Esophagus squamous epithelium (tissue), 4 donors: ENCODE data around the gene CDK2.
A peak's percentile ranks its signal among the peaks of the same experiment; 100 is the strongest.

Experiments
- POLR2A ChIP-seq, 4 donors: fragments of 450-650 bp; IDR thresholded peaks; one replicate each; pipeline ENCODE4 v1.6.1; 2017; ENCODE audit warnings: antibody characterized with exemption in 4 of 4, mild to moderate bottlenecking in 4 of 4, moderate library complexity in 3 of 4
- TF ChIP-seq, protein P1 (sequence below), 6 experiments: fragments of 450-650 bp in 4 of 6; fragments of 200-600 bp in 2 of 6; sonication (generic) in 2 of 6; IDR thresholded peaks; one replicate each; pipeline ENCODE4 v1.5.1; 2016 to 2019; ENCODE audit warnings: antibody characterized with exemption in 6 of 6, mild to moderate bottlenecking in 4 of 6, moderate library complexity in 4 of 6

DNA sequence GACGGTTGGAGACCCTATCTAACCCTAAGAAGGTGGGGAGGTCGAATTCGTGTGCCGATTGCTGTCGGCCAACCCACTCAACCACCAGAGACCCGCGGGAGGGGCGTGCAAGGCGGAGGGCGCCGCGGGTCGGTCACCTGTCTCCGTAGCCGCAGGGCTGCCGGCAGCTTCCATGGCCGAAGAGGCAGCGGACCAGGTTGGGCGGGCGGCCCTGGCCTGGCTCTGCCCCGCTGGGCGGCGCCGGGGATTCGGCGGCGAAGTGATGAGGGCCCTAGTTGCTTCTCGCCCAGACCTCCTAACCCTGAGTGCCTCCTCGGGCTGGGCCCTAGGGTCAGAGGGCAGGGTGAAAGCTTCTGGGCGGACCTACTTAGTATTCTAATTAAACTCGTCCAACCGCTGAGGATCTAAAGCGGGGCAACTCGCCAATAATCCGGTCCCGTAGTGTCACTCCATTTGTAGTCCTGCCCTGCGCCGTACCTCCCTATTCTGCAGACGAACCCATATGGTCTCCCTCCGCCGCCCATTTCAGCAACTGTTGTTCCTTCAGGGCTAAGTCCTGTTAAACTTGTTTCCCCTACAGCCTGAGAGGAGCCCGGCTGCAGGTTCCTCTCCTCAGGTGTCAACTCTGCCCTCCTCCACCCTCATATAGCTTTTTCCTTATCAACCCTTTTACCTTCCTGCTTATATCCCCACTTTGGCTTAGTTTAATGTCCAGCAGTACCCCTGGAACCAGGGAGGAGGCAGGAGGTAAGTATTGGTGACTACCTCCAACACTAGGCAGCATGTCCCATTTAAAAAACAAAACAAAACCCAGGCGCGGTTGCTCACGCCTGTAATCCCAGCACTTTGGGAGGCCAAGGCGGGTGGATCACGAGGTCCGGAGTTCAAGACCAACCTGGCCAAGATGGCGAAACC lies 38.8 kb upstream of the CDK2 start, which contains the start of gene PYM1:
- TF ChIP-seq, protein P1, sequence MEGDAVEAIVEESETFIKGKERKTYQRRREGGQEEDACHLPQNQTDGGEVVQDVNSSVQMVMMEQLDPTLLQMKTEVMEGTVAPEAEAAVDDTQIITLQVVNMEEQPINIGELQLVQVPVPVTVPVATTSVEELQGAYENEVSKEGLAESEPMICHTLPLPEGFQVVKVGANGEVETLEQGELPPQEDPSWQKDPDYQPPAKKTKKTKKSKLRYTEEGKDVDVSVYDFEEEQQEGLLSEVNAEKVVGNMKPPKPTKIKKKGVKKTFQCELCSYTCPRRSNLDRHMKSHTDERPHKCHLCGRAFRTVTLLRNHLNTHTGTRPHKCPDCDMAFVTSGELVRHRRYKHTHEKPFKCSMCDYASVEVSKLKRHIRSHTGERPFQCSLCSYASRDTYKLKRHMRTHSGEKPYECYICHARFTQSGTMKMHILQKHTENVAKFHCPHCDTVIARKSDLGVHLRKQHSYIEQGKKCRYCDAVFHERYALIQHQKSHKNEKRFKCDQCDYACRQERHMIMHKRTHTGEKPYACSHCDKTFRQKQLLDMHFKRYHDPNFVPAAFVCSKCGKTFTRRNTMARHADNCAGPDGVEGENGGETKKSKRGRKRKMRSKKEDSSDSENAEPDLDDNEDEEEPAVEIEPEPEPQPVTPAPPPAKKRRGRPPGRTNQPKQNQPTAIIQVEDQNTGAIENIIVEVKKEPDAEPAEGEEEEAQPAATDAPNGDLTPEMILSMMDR (IDR thresholded peaks at IDR 0.05): peak in 1 of 6 experiments; percentile 5
- TF ChIP-seq POLR2A (IDR thresholded peaks at IDR 0.05): peak in 3 of 4 donors; percentile 33 to 82 (median 71)
